Mesothelial cell of epicardium (in vitro differentiated cells): ENCODE results near the gene SFMBT2. TPM values are rescaled to one million over a fixed set of nuclear protein-coding genes. Genes with fewer than 3 reads are reported as not detected.
A peak's percentile ranks its signal among the peaks of the same experiment; 100 is the strongest.

ENCODE experiments used
- DNase-seq, 2 experiments: peaks; one replicate each; pipeline ENCODE4 v3.0.0; 2021; ENCODE audit warnings: low spot score in 2 of 2; ENCODE audit not compliant: unreplicated experiment in 2 of 2
- H3K27ac Mint-ChIP-seq: 2 replicates; pipeline ENCODE4 v1.8.0; 2021; ENCODE audit warnings: mixed read lengths
- H3K27me3 Mint-ChIP-seq: 2 replicates; pipeline ENCODE4 v1.8.0; 2021; ENCODE audit warnings: low read depth, mixed read lengths
- H3K36me3 Mint-ChIP-seq: 2 replicates; pipeline ENCODE4 v1.8.0; 2021; ENCODE audit warnings: mixed read lengths
- H3K4me1 Mint-ChIP-seq: 2 replicates; pipeline ENCODE4 v1.8.0; 2021; ENCODE audit warnings: mixed read lengths
- H3K4me3 Mint-ChIP-seq: 2 replicates; pipeline ENCODE4 v1.8.0; 2021; ENCODE audit warnings: mild to moderate bottlenecking, moderate library complexity, mixed read lengths
- H3K9me3 Mint-ChIP-seq: 2 replicates; pipeline ENCODE4 v1.8.0; 2021; ENCODE audit warnings: mixed read lengths
- CTCF ChIP-seq: fragments of 200-600 bp; sonication (generic); IDR thresholded peaks from one replicate; pipeline ENCODE4 v1.5.0; 2021; ENCODE audit warnings: antibody characterized with exemption; ENCODE audit not compliant: unreplicated experiment
- total RNA-seq: library from RNA; stranded (reverse); gene quantifications from 3 replicates; pipeline ENCODE4 v1.2.1, GENCODE V29; 2021

The SFMBT2 gene
- total RNA-seq, 1 donor from 2014 or later, result 2.3 TPM

DNA sequence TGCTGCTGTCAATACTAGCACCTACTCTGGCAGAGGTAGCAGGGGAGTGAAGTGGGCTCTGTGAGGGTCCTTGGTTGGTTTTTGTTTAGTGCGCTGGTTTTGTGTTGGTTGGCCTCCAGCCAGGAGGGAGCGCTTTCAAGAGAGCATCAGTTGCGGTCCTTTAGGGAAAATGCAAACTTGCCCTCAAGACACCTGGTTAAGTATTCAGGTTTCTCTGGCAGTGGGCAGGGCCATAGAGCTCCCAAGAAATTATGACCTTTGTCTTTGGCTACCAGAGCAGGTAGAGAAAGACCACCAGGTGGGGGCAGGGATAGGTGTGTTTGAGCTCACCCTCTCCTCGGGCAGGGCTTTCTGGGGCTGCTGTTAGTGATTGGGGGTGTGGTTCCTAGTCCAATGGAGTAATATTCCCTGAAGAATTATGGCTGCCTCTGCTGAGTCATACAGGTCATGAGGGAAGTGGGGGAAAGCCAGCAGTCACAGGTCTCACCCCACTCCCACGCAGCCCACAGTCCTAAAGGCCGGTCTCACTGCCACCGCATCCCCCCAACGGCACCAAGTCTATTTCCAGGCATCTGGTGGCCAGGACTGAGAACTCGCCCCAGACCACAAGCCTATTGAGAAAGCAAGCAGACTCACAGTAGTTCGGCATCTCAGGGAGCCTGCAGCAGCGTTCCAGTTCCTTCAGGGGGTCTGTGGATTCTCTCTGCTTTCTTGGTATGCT is 280.5 kb downstream of the SFMBT2 start:
- no peak for DNase-seq
- peaks cover 64% of the 10 kb centered on the region for H3K27me3 Mint-ChIP-seq
- peaks cover 18% of the 10 kb centered on the region for H3K9me3 Mint-ChIP-seq
- H3K4me1 Mint-ChIP-seq, result no peaks in the 10 kb centered on the region
- no peak overlapping the region for H3K4me3 Mint-ChIP-seq
- no peak for TF ChIP-seq CTCF
- H3K27ac Mint-ChIP-seq, result no peak overlapping the region
- no peaks in the 10 kb centered on the region for H3K36me3 Mint-ChIP-seq

GRCh38 chr10:7123774-7124173 is 287.1 kb downstream of the SFMBT2 start:
- Mint-ChIP-seq H3K4me1 (no peaks in the 10 kb centered on the region), H3K9me3 (peaks cover 4% of the 10 kb centered on the region), H3K4me3 (no peak overlapping the region), H3K36me3 (no peaks in the 10 kb centered on the region), H3K27ac (no peak overlapping the region), H3K27me3 (peaks cover 71% of the 10 kb centered on the region)
- no peak for DNase-seq
- no peak for TF ChIP-seq CTCF

DNA sequence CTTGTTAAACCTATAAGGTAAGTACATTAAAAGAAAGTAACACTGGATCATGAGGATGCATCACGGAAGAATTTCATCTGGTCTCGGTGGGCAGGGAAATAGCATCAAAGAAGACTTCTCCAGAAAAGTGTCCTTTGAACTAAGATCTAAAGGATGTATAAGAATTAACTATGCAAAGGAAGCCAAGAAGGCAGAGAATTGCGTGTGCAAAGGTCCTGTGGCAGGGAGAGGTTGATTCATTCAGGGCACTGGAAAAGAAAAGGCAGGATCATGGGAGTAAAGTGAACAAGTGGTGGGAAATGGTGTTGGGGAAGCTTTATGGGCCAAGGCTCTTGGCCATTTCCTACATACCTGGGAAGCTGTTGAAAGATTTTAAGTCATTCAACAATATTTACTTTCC is 288.3 kb downstream of the SFMBT2 start:
- Mint-ChIP-seq H3K4me1 (no peaks in the 10 kb centered on the region), H3K27ac (no peak overlapping the region), H3K36me3 (no peaks in the 10 kb centered on the region), H3K27me3 (peaks cover 73% of the 10 kb centered on the region), H3K9me3 (no peaks in the 10 kb centered on the region), H3K4me3 (no peak overlapping the region)
- DNase-seq, result no peak
- no peak for TF ChIP-seq CTCF

DNA sequence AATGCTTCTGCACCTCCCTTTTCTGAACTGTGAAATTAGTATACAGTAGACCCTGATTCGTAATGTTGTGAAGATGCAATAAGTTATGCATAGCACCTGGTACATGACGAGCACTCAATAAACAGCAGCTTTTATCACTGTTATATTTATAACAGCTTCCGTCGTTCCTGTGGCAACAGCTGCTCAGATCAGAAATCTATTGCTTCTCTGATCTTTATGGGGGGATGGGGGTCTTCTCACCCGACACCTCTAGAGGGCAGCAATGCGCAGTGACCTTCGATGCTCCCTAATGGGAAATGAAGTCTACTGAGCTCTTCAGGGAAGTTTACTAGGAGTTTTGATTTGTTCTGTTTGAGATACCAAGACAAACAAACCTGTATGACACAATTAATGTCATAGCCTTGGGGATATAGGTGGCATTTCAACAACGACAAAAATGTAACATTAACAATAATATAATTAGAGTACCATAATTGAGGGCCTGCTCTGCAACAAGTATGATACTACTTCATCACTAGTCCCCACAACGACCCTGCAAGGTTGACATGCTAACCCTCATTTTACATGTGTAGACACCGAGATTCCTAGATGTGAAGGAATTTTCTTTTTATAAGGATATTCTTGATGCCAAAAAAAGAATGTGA is 289.6 kb downstream of the SFMBT2 start:
- no peak overlapping the region for H3K27ac Mint-ChIP-seq
- H3K4me3 Mint-ChIP-seq, result no peak overlapping the region
- H3K36me3 Mint-ChIP-seq, result no peaks in the 10 kb centered on the region
- DNase-seq, result peak in 1 of 2 experiments; percentile 57
- peaks cover 75% of the 10 kb centered on the region for H3K27me3 Mint-ChIP-seq
- TF ChIP-seq CTCF, result peak; percentile 34
- no peaks in the 10 kb centered on the region for H3K4me1 Mint-ChIP-seq
- no peaks in the 10 kb centered on the region for H3K9me3 Mint-ChIP-seq

DNA sequence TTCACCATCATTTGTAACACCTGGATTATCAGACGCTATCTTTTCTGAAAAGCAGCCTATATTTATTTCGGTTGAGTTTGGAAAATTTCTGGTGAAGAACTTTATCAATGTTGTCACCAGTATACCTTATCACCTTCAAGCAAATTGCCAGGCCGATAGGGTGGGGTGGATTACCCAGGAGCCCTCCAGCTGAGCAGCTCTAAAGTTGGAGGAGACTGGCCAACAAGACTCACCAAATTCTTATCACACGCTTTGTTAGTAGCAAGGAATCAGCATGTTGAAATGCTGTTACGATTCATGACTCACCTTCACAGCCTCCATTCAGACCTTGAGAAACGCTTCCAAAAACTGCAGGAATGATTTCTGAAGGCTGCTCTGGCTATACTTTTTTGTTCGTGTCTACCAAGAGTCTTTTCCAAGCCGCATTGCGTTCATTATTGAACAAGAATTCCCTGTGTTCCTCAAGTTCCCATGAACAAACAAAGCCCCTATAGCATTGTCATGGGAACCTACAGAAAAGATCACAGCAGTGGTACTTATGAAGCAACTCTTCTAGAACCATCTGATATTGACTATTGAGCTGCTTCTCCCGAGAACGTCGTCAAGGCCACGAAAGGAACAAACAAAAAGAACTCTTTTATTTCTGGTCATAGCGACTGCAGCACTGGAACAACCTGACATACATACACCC is 291.4 kb downstream of the SFMBT2 start:
- Mint-ChIP-seq H3K4me1 (no peaks in the 10 kb centered on the region), H3K36me3 (no peaks in the 10 kb centered on the region), H3K27ac (no peak overlapping the region), H3K4me3 (no peak overlapping the region), H3K9me3 (no peaks in the 10 kb centered on the region), H3K27me3 (peaks cover 74% of the 10 kb centered on the region)
- no peak for TF ChIP-seq CTCF
- DNase-seq, result no peak
